ENCODE measurements around the gene REM1.
"Not testable (repeated sequence)": the region's sequence is repeated elsewhere in the genome, so short reads cannot be mapped to it uniquely, and the experiment has no call there.

REM1 gene

GRCh38 chr20:31474758-31475427 is at the start of gene REM1, which contains the start of gene DEFB124:
REM1 (plus strand) TSS chr20:31475288; CDS start chr20:31476446, 1,158 bp downstream.
DEFB124 (minus strand) TSS chr20:31475127; CDS start chr20:31473013, 2,114 bp downstream.
- DNase-seq: no peak

GRCh38 chr20:31425797-31426196 is 49.3 kb upstream of the REM1 start:
- DNase-seq: no peak

- DNase-seq: not testable (repeated sequence)
These were observed 48.1 kb upstream of the REM1 start for GRCh38 chr20:31426891-31427551.

- not testable (repeated sequence) for DNase-seq
These were observed 47.5 kb upstream of the REM1 start for GRCh38 chr20:31427576-31427975.

- no peak for DNase-seq
These were observed 44.4 kb upstream of the REM1 start for GRCh38 chr20:31430568-31431115.

- DNase-seq: peak; percentile 10
These were observed 35.0 kb upstream of the REM1 start, which contains the start of gene DEFB123 for GRCh38 chr20:31440012-31440659. DEFB123 (plus strand) TSS chr20:31440632; CDS start chr20:31440699, 67 bp downstream.

GRCh38 chr20:31446084-31446819 is 28.8 kb upstream of the REM1 start:
- DNase-seq: no peak

GRCh38 chr20:31449511-31450414 is 25.3 kb upstream of the REM1 start:
- no peak for DNase-seq

GRCh38 chr20:31452575-31452974 is 22.5 kb upstream of the REM1 start:
- no peak for DNase-seq

- no peak for DNase-seq
These were observed 20.7 kb upstream of the REM1 start for GRCh38 chr20:31454361-31454760.

- DNase-seq: not testable (repeated sequence)
These were observed 4.1 kb upstream of the REM1 start for GRCh38 chr20:31470946-31471345.

- DNase-seq: no peak
These were observed 2.4 kb upstream of the REM1 start for GRCh38 chr20:31472395-31473330.

- no peak for DNase-seq
These were observed 1.6 kb upstream of the REM1 start for GRCh38 chr20:31473331-31474096.

GRCh38 chr20:31474097-31474436 is 1.0 kb upstream of the REM1 start:
- no peak for DNase-seq

GRCh38 chr20:31475472-31476293 is 595 bp downstream of the REM1 start:
- no peak for DNase-seq

- DNase-seq: no peak
These were observed 1.2 kb downstream of the REM1 start for GRCh38 chr20:31476294-31476585.

GRCh38 chr20:31476643-31477215 is 1.6 kb downstream of the REM1 start:
- DNase-seq: no peak

- DNase-seq: no peak
These were observed 8.9 kb downstream of the REM1 start for GRCh38 chr20:31484001-31484400.
